ENCODE data around the gene RTL10. TPM values are rescaled to one million over a fixed set of nuclear protein-coding genes. Genes with fewer than 3 reads are reported as not detected.

The RTL10 gene
- total and polyA plus RNA-seq, 2 of the 4 experiments (the other 2 are of a cell fraction) = 8.6 to 12.1 TPM

DNA sequence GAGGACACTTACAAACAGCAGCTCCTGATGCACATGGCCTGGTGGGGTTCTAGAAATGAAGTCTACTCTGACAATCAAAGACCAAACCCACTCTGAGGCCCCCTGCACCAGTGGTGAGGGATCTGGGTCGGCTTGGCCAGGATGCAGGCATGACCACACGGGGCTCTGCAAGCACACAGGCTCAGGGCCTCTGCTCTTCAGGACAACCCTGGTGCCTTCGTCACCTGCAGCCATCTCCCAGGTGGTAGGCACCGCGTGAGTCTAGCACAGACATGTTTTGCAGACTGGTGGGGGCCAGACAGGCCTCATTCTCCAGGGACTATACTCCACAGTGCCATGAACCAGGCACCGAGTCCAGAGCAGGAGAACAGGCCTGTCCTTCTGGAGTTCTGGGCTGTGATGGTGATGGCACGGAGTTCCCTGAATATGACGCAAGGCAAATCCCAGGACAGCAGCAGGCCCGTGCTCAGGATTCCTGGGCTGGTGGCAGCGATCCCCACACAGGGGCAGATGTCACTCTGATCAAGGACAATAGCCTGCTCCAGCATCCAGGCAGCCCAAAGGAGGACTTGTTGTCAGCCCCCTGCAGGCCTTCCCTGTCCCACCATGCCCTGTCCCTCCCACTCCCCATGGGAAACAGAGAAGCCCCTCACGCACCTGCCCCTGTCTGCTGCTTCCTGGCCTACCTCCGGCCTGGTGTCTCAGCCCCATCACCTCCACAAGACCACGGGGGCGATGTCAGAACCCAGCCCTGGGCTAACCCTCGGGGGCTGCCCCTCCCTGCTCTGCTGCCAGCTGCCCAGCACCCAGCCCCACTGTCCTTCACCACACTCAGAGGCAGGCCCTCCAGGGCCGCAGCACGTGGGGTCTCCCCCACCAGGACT lies 36.1 kb downstream of the RTL10 start:
- Histone ChIP-seq H3K23ac (ENCODE audit: low read depth, low read length) (no peak overlapping the region), H2BK120ac (ENCODE audit: low read depth, low read length) (no peak overlapping the region), H3K36me3 (ENCODE audit: control insufficient read depth, insufficient read depth, low read length) (no peaks in the 10 kb centered on the region), H3K9ac (ENCODE audit: low read depth, low read length) (no peak overlapping the region), H3K4me3 (ENCODE audit: insufficient read depth, low read depth, low read length) (no peak overlapping the region), H2BK20ac (ENCODE audit: low read depth, low read length) (no peak overlapping the region), H3K56ac (ENCODE audit: extremely low read depth, insufficient read depth, low read length) (no peak overlapping the region), H3K27me3 (ENCODE audit: control insufficient read depth, insufficient read depth, low read length) (no peaks in the 10 kb centered on the region), H2BK15ac (ENCODE audit: low read depth, low read length) (no peak overlapping the region), H4K8ac (ENCODE audit: low read depth in 2 of 2, low read length in 2 of 2) (no peak overlapping the region), H3K9me1 (ENCODE audit: insufficient read depth, low read length) (0 out of 2 replicates have a peak, but pooled peaks cover 1% of the 10 kb centered on the region), H4K5ac (ENCODE audit: low read depth, low read length) (no peak overlapping the region), H2AFZ (replicated peaks; ENCODE audit: low read length, poor library complexity) (no peak overlapping the region), H3K4me2 (ENCODE audit: low read depth, low read length) (no peak overlapping the region), H2AK9ac (replicated peaks; ENCODE audit: low read depth, low read length, poor library complexity) (no peak overlapping the region), H3K4me1 (ENCODE audit: control insufficient read depth, insufficient read depth, low read length) (no peaks in the 10 kb centered on the region), H3K27ac (ENCODE audit: insufficient read depth, low read length) (no peak overlapping the region), H4K91ac (ENCODE audit: insufficient read depth, low read depth, low read length) (no peak overlapping the region), H3K4ac (ENCODE audit: low read depth, low read length) (no peak overlapping the region), H3K9me3 (ENCODE audit: control insufficient read depth, insufficient read depth, low read length) (no peaks in the 10 kb centered on the region), H3K14ac (replicated peaks; ENCODE audit: low read depth, low read length) (no peak overlapping the region), H2BK5ac (ENCODE audit: low read depth, low read length, poor library complexity, severe bottlenecking) (no peak overlapping the region), H3K79me1 (ENCODE audit: low read depth in 1 of 2, low read length in 2 of 2) (0 out of 4 replicates have a peak, but pooled peaks cover 0 to 1% of the 10 kb centered on the region in 2 experiments), H4K20me1 (ENCODE audit: insufficient read depth, low read length) (no peaks in the 10 kb centered on the region), H2AK5ac (ENCODE audit: low read depth, low read length) (no peak overlapping the region), H3K18ac (ENCODE audit: low read depth, low read length) (no peak overlapping the region)
- POLR2A ChIA-PET (ENCODE audit: unreplicated experiment) = no interaction called here
- dilution Hi-C loops (cut with HindIII; ENCODE audit: low sequenced_read_pairs, unreplicated experiment) (no loop called here), intact Hi-C loops (cut with micrococcal nuclease) (no loop called here), in situ Hi-C loops (cut with MboI; ENCODE audit: low sequenced_read_pairs) (no loop called here)
- TF ChIP-seq BHLHE40 (IDR thresholded peaks at IDR 0.05; ENCODE audit: low read depth, low read length) (no peak), SMC3 (IDR thresholded peaks at IDR 0.05; ENCODE audit: low read depth, low read length) (no peak), FOS (IDR thresholded peaks at IDR 0.05; ENCODE audit: low read depth, low read length) (no peak)
- BruUV-seq (replicated peaks) = no TSS peak
- WGBS, 2 experiments (ENCODE audit: extremely low coverage in 2 of 2, insufficient read length in 1 of 2) = 88% methylated on average over 8 of the region's 17 CpGs; no CpG with 5 or more reads in 1 of the 2 experiments
- ATAC-seq (ENCODE audit: low read depth) (no peak), DNase-seq (no peak)
- CTCF ChIA-PET = no interaction called here
